ENCODE results near the gene OR6B1.

OR6B1 gene

DNA sequence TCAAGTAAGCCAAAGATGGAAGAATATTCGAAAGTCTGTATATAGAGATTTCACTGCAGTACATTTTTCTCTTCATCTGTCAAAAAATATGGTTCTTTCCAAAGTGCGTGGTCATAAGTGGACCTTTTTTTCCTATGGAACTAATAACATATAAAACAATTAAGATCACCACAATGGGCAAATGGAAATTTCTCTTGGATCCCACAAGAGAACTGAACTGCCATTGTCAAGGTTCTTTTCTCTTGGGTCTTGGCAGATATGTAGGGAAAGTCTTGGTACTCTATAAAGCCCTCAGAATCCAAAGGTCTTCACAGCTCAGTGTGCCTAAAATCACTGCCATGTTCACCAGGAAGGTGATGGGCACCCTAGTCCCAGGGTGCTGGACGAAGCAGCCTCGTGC lies at the start of gene OR6B1:
TSS of gene OR6B1 (plus strand) at position 301 of the 400 bp plus-strand sequence. CDS start 3,677 bp downstream, outside the sequence.
- DNase-seq = no peak

DNA sequence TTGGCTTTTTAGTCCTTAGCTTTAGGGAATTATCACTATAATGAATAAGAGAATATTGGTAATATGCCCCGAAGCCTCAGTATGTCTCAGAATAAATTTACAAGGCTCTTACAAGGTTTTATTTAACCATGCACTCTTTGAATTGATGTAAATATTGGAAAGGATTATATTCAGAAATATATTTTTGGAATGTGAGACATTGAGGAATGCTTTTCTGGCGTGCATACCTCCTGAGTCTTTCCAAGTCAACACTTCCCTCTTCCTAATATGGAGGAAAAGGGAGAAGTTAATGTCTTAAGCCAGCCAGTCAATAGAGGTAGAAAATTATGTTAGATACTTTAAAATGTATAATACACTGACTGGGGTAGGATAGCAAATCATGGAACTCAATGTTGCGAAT lies 46.7 kb upstream of the OR6B1 start:
- DNase-seq = no peak

DNA sequence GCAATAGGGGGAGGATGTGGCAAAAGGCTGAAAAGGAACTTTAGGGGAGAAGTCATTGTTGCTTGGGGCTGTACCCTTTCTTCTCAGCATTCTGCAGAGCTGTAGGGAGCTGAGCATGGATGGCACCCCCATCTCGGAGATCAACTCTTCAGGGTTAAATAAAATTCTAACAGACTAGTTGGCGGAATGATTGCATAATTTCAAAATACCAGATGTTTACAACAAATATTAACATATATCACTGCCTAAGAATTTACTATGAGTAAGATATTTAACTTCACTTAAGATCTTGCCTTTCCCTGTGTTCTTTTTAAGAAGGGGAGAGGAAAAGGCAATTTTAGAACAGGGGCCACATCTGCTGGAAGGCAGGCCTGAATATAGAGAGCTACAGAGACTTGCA lies 46.0 kb upstream of the OR6B1 start:
- DNase-seq = no peak

DNA sequence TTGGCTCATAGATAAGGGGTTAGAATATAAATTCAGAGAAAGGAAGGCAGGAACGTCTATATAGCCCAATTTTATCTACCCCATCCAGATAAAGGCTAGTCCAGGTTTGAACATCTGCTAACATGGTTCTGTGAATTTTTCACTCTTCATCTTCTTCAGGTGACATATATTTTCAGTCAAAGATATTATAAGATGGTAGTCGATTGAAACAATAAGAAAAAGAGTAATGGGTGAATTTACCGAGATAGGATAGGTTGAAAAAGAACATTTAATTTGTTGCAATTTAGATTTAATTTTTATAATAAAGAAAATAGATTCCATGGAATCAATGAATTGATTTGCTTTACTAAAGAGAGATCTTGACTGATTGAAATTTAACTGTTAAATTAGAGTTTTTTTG lies 45.6 kb upstream of the OR6B1 start, which contains the start of gene OR2F1:
TSS of gene OR2F1 (plus strand) at position 301 of the 400 bp plus-strand sequence. CDS start 5,127 bp downstream, outside the sequence.
- no peak for DNase-seq

DNA sequence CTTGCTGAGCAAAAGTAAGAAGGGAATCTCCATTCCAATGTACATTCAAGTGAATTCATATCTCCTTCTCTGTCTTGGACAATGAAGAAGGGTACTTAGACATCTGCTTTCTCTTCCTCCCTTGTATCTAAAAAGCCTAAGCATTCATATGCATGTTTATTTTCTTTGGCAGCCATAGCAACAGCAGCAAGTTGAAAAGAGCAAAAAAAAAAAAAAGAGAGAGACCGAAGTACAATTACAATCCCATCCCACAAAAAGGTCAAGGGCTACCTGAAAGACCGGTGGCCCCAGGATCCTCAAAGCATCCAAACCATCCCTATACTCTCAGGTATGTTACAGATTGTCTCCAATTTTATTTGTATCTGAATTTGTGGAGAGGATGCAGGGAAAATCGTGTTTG lies 41.3 kb upstream of the OR6B1 start:
- DNase-seq = no peak

DNA sequence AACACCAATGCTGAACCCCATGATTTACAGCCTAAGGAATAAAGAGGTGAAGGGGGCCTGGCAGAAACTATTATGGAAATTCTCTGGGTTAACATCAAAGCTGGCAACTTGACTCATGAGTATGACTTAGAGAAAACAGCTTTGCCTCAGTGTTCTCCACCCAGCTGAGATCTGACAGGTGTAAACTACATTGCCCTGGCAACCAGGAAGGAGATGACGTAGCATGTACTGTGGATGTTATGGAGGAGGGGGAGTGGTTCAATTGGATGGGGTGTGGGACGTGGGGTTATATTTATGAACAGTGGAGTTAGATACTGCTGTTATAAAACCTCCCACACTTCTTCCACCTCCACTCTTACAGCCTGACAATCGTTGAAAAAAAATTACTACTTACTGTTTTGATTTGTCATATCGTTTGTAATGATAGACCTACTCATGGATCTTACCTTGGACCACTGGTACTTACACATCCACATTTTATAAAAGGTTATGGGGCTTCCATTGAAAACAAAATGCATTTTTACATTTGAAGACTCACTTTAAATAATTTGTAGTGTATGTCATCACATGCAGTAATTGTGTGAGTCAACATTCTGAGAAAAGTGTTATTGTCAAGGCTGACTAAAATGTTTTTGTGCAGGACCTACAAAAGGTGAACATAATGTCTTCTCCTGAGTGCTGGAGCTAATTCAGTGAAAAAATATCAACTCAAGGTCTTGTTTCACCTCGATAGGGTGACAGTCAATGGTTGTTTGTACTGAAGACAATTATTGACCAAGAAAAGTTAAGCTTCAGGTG lies 39.1 kb upstream of the OR6B1 start:
- no peak for DNase-seq

DNA sequence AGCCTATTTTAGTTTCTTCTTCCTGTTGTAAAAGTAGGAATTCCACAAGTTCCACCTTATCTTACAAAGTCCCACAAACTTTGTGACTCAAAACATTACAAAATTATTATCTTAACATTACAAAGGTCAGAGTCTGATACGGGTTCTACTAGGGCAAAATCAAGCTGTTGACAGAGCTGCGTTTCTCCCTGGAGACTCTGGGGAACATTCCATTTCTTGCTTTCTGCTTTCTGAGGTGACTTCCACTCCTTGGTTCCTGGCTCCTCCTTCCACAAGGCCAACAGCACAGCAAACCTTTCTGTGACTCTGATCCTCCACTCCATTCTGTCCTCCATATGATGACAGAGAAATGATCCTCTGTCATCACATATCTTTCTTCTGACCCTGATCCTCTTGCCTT lies 34.8 kb upstream of the OR6B1 start:
- no peak for DNase-seq

DNA sequence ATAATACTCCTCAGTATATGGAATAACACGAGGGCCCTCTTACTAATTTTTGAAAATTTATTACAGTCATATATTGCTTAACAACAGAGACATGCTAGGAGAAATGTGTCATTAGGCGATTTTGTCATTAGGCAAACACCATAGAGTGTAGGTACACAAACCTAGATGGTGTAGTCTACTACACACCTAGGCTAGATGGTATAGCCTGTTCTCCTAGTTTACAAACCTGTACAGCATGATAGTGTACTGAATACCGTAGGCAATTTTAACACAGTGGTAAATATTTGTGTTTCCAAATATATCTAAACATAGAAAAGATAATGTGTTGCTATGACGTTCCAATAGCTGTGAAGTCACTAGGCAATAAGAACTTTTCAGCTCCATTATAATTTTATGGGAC lies 32.7 kb upstream of the OR6B1 start:
- no peak for DNase-seq

DNA sequence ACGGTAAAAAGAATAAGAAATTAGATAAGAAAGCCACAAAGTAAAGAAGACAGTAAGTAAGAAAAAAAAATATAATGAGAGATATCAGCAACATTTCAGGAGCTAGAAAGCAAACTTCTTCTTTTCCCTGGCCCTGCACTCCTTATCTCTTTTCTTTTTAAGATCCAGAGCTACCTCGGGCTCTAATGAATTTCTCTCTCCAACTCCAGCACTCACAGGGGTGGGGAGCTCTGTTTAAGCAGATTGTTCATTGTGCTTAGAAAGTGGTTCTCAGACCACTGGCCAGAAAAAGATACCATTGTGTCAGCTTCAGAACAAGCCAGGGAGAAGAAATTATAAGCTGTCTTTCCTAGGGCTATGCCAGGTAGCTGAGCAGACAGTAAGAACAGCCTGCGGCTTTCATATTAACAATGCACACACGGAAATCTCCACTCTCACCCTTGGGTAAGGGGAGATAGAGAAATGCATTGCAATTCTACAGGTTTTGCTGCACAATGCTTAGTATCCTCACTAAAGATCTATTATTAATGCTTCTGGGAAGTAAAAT lies 26.2 kb upstream of the OR6B1 start:
- DNase-seq = no peak

DNA sequence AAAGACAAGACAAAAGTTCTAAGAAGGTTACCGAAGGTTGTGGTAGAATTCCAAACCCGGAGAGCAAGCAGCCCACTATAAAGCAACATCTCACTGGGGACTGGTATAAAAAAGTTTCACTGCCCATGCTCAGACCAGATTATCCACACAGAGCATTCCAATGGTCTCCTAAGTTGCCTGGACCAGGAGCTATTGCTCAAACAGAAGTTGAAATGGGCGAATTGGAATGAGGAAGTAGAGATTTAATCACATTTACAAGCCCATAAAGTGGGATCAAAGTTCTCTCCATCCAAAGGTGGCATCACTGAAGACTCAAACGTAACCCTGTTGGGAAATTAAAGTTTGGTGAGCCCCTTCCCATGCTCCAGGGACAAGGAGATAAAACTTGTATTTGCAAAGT lies 25.7 kb upstream of the OR6B1 start:
- no peak for DNase-seq

DNA sequence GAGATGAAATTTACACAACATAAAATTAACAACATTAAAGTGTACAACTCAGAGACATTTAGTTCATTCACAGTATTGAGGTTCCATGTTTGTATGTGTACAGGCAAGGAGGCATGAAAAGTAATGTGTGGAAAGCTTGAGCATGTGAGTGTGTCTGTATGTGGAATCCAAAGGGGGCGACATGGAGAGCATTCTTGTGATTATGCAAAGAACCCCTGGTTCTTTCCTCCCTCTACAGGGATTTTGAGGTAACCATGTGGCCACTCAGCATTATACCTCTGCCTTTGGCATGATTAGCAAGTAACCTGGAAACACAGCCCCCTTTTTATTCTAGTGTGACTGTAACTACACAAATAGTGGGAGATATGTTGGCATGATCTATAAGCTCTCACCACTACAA lies 24.5 kb upstream of the OR6B1 start:
- DNase-seq = no peak

DNA sequence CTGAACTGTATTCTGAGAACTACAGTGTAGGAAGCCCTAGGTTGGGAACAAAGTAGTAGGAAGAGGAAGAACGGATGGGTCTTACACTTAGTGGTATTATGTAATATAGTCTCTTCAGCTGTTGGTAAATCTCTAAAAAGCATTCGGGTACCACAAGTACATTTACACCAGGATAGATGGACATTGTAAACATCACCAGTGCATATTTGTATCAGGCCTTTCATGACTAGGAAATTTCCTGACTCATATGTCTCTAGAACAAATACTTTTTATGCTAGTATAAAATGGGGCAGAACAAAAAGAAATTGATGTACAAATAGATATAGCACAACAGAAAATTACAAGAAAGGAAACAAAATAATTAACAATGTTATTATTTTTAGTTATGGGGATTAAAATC lies 21.5 kb upstream of the OR6B1 start:
- DNase-seq = no peak

DNA sequence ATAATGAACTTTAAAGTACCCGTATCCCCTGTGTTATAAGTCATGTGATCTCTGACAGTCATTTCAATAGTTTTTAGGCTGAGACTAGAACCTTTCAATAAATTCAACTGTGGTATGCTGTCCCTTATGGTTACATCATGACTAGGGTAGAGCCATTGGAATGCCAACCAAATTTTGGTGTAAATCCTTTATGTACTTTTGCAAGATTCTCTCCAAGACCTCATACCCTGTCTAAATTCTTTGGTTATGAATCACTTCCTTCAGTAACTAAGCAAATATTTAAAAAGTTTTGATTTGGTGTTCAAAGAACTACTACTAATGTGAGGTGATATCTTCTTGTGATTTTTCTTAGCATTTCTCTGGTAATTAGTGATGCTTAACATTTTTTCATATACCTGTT lies 20.8 kb upstream of the OR6B1 start:
- no peak for DNase-seq

DNA sequence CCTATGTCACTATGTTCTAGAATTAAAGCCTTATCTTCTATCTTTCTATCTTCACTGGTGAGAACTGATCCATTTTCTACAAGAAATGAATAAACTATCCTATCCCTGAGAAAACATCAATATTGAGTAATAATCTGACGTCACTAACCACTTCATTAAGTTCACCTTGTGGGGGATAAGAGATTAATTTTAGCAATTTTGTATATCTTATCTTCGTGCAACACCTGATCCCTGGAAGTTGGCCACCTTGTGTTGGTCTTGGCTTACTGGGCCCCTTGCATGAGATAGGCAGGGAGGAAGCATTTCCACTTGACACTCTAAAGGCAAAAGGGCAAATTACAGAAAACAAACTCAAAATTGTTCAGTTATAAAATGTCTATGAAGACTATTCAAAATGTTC lies 20.1 kb upstream of the OR6B1 start:
- DNase-seq = no peak

DNA sequence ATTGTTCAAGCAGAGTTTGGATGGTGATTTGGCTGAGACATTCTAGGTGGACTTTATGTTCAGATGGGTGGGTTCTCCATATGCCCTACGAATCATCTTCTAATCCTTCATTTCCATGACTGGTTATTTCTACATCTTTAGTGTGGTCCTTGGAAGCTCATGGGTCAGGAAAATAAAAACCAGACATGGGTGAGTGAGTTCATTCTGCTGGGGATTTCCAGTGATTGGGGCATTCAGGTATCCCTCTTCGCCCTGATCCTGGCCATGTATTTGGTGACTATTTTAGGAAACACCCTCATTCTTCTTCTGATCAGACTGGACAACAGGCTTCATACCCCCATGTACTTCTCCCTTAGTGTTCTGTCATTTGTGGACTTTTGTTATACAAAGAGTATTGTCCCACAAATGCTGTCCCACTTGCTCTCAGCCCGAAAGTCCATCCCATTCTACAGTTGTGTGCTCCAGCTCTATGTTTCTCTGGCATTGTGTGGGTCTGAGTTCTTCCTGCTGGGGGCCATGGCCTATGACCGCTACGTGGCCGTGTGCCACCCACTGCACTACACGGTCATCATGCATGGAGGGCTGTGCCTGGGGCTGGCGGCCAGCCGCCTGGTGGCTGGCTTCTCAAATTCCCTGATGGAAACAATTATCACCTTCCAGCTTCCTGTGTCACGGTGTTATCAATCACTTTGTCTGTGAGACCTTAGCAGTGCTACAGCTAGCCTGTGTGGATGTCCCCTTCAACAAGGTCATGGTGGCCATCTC lies 19.2 kb upstream of the OR6B1 start:
- DNase-seq = no peak

DNA sequence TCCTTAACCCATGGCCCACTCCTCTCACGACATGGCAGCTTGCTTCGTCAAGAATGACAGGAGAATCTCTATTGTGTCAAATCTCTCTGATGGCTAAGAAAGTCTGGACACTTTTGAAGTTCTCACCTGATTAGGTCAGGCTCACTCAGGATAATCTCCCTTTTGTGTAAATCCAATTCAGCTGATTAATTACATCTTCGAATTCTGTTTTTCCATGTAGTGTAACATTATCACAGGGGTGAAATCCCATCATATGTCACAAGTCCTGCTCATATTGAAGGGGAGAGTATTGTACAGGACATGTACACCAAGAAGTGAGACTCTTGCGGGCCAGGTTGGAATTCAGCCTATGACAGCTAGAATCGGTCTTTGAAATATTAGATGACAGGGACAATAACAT lies 16.2 kb upstream of the OR6B1 start:
- no peak for DNase-seq

DNA sequence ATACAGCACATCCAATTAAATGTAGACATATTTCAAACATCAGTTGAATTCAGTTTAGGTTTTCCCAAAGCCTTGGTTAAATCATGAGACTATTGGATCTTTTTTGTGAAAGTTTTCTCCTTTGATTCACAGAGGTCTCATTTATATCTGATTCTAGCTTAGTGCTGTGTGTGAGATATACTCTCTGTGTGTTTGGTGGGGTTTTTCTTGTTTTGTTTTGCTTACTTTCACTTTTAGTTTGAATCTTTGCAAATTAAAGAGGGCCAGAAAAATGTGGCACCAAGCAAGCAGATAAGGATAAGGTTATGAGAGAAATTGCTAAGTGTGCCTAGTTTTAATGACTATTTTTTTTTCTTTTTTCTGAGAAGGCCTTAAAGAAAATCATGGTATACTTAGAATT lies 12.6 kb upstream of the OR6B1 start:
- no peak for DNase-seq

DNA sequence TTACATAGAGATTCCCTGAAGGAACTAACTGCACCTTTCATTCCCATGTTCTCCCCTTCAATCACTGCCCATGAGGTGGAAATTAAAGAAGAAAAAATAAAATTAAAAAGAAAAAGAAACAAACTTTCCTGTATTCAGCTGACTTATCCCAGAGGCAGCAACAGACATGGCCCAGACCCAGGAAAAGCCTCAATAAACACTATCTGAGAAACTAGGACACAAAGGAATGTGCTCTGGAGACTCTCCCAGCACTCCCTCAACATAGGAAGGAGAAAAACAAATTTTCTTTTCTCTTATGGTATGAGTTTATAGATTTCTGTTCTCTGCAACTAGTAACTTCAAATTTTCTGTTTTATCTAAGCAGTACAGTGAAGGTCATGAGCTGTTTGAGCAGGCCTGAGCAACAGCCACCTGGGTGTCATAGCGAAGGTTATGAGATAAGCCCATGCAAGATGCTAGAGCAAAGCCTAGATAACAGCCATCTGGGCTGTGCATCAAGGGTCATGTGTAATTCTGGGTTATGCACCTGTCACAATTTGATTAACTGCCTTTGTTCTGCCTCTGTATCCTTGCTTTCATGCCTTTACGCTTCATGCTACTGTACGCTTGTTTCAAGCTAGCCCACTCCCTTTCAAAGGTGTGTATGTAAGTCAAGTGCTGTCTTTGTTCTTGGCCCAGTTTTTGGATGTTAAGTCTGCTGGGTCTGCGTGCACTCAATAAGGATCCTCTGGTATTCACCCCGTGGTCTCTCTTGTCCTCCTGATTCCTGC lies 11.0 kb upstream of the OR6B1 start:
- DNase-seq = no peak

DNA sequence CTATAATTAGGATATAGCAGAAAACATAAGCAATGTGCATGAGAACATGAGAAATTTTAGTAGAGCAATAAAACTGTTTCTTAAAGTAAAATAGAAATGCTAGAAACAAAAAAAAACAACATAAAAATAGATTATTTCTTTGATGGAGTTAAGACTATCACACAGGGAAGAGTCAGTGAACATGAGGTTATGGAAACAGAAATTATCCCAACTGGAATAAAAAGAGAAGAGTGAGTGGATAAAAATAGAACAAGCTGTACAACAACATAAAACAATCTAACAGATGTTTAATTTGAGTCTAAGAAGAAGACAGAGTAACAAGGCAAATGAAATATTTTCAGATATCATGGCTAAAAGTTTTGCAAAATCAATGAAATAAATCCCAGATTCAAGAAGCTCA lies 7.5 kb upstream of the OR6B1 start:
- no peak for DNase-seq

DNA sequence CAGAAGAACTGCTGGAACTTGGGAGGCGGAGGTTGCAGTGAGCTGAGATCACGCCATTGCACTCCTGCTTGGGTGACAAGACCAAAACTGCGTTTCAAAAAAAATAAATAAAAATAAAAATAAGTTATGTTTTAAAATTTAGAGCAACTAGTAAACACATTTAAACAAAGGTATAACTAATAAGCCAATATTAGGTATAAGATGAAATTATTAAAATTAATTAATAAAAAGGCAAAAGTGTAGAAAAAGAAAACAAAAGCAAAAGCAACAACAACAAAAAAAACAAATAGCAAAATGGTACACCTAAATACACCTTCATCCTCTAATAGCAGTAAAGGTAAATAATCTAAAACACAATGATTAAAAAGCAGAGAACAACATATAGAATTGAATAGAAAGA lies 6.2 kb upstream of the OR6B1 start:
- no peak for DNase-seq

DNA sequence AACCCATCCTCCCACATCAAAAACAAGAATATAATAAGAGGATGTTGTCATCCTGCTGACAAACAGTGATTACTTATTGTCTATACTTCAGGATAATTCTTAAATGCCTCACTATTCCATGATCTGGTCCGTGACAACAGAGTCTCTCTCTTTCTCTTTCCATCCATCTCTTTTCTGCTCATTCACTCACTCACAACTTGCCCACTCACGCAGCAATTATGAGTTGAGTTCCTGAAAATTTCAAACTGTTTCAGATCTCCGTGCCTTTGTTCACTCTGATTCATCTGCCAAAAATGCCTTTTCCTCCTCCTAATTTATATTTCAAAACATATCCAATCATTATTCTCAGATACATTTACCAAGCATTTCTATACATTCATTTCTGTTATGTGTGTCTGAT lies 1.4 kb downstream of the OR6B1 start:
- no peak for DNase-seq

DNA sequence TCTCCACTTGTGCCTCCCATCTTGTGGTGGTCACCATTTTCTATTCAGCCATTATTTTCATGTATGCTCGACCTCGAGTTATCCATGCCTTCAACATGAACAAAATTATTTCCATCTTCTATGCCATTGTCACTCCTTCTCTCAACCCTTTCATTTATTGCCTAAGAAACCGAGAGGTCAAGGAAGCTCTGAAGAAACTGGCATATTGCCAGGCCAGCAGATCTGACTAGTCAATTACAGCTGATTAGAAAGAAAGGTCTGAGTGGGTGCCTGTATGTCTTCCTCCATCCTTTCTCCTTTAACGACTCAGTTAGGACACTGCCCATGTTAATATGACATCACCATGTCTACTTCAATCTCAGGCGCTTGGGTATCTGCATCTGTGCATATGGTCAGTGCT lies 4.6 kb downstream of the OR6B1 start:
- no peak for DNase-seq

DNA sequence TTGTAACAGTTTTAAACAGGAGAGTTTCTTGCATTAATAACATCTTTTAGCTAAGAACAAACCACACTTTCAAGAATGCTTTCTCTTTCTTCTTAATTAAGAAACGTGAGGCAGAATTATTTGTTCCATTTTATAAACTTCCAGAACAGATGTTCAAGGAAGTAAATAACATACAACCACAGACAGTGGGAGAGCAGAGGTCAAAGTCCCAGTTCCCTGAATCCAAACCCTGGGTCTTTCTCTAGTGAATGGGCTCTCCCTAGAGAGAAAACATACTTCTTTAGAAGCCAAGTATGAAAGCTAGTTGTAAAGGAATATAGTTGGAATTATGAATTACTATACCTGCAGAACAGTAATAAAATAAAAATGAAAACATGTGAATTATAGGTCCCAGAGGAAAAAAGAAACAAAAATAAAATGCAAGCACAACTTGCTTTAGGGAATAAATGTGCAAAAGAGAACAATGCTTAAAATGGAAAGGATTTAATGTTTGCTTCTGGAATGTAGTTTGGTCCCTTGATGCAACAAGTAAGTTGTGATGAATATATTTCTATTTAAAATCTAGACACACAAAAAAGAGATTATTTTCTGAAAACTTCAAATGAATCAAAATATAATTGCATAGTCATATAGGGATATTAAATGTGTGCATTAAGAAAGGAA lies 6.0 kb downstream of the OR6B1 start:
- DNase-seq = no peak
